SKM-1 (cell line): Measurements from ENCODE around the gene CATSPER3.

Experiments used
- DNase-seq: peaks from one replicate; lab custom pipeline; 2025; ENCODE audit not compliant: unreplicated experiment; lab: John Stamatoyannopoulos, UW

Gene CATSPER3

DNA sequence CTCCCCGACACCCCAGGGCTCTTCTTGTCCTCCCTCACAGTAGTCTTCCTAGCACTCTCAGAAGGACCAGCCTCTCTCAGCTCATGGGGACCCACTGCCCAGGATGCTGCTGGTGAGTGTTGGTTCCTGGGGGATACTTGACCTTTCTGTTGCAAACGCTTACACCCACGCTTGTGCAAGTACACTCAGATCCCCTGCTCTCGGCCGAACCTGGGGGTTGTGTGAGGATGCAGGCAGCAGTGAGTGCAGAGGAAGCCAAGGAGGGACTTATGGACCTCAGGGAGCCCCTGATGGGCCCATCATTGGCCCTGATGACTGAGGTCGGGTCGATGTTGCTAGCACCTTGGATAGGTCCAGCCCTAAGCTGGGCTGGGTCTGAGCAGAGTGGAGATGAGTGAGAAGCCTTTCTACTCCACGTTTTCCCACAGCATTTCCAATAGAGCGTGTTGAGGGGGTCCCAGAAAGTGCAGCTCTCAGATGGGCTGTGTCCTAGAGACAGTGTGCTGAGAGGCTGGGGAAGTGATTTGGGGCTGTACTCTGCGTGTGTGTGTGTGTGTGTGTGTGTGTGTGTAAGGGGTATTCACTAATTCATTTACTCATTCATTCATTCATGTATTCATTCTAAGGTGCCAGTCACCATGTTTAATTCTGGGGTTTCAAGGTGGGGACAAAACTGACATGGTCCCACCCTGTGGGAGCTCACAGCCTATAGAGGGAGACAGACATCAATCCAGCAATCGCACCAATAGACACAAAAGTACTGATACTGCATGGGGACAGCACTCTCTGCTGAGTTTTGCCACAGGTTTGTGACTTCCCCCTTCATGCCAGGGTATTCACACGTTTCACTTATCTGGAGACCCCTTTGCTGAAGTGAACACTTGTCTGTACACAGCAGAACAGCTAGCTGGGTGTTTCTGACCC lies 91.6 kb downstream of the CATSPER3 start:
- no peak for DNase-seq

DNA sequence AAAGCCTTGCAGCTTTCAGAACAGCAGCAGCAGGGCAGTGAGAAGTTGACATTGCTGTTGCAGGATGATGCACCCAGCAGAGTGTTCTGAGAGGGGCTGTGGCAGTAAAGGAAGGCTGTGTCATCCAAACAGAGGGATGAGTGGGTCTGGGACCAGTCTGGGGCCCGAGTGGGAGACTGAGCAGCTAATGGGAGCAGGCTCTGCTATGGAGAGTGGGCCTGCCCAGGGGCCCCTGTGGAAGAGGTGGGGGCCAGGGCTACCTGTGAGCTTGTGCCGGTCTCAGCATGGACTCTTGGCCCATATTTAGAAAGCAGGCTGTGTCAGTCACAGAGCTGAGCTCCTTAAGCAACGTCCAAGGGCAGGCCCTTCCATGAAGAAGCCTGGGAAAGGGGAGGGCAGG lies 92.3 kb downstream of the CATSPER3 start:
- no peak for DNase-seq

DNA sequence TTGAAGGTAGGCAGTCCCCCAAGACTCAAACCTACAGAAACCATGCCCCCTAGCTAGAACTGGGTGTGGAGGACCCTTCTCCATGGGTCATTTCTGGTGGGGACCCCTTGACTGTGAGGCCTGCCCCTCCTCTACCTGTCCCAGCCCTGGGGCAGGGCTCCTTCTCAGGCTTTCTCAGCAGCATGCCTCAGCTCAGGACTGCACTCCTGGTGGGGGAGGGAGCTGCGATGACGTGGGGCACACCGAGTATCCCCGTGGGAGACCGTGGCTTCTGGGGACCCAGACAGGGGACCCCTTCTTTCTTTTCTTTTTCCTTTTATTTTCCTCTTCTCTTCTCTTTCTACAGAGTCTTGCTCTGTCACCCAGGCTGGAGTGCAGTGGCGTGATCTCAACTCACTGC lies 93.3 kb downstream of the CATSPER3 start:
- no peak for DNase-seq
